Measurements from ENCODE around the gene PROC.
"Not testable (repeated sequence)": the region's sequence is repeated elsewhere in the genome, so short reads cannot be mapped to it uniquely, and the experiment has no call there.

The PROC gene

DNA sequence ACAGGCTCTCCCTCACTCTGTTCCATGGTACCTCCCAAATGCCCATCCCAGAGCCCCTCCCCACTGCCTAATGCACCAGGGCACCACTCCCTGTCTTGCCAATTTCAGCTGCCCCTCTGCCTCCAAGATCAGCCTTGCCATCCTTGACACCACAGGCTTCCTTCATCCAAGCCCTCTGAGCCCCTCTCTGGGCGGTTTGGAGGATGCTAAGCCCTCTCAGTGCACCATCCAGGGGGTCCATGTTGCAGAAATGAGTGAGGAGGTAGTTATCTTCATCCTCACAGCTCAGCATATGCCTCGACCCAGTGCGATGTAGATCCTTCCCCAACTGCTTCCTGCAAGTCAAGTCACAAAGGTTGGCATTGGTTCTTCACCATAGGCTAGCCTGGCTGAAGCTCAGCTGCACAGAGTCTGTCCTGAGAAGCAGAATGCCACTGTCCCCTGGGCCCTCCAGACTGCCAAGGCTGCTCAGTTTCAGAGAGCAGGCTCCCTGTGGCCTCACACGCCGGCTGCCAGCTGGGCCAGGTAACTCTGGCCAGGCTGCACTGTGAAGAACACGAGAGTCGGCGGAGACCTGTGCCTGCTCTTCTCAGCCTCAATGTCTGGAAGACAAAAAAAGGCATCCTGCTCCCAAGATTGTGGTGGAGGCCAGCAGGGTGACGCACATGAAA, 20.5 kb upstream of the PROC start:
- DNase-seq, result no peak

DNA sequence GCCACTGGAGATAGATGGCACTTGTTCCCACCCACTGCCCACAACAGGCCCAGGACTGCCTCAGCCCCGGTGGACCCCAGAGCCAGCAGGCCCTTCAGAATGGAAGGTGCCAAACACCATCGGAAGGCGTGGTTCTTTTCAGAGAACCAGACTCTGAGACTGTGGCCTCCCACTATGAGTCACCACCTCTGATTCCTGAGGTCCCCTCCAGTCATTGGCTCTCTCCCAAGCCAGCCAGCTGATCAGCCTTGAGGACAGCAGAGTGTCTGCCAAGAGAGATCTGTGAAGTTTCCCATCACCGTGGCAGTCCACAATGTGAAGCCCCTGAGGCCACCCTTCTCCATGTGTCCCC, 20.0 kb upstream of the PROC start:
- peak; percentile 25 for DNase-seq

DNA sequence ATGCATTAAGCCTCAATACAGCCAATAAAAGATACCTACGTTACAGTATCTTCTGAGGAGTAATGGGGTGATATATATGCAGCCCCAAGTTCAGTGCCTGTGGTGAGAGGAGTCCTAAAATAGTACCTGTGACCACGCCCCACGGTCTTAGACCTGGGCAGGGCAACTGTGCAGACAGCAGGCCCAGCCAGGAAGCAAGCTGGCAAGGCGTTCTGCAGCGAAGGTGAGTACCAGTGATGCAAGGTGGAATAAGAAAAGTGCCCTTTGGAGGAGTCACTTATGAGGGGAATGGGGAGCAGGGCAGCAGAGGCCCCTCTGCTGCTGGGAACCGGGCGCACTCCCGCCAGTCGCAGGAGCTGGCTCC, 17.7 kb upstream of the PROC start:
- DNase-seq, result no peak

DNA sequence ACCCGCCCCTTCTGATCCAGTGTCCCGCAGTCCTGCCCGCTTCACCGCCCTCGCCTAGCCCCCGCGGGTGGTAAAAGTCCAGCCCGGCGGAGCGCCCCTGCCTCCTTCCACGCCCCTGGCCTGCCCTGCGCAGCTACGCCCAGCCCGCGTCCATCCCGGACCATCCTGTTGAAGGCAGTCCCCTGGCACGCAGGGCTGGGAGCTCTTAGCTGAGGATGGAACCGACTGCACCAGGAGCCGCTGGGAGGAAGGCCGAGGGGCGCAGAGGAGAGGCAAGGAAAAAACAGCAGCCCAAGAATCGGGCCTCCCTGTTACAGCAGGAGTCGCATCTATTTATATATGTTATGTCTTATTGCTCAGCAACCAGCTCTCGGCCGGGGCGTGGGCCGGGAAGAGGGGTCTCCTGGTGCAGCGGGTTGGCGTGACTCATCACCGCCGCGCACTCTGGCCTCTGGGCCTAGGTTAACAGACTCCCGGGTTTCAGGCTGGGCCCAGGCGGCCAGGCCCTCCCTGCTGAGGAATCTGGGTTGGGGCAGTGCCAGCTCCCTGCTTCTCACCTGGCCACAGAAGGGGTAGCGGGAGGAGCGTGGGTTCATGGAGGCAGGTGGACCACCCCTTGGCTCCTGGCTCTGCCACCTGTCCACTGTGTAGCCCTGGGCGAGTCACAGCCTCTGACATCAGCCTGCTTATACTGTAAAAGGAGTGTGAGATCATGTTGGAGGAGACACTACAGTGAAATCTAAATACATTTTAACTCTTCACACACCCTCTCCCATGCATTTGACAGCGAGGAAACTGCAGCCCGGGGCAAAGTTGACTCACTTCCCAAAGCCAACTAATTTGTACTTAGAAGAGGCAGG, 17.1 kb upstream of the PROC start:
- DNase-seq, result no peak

DNA sequence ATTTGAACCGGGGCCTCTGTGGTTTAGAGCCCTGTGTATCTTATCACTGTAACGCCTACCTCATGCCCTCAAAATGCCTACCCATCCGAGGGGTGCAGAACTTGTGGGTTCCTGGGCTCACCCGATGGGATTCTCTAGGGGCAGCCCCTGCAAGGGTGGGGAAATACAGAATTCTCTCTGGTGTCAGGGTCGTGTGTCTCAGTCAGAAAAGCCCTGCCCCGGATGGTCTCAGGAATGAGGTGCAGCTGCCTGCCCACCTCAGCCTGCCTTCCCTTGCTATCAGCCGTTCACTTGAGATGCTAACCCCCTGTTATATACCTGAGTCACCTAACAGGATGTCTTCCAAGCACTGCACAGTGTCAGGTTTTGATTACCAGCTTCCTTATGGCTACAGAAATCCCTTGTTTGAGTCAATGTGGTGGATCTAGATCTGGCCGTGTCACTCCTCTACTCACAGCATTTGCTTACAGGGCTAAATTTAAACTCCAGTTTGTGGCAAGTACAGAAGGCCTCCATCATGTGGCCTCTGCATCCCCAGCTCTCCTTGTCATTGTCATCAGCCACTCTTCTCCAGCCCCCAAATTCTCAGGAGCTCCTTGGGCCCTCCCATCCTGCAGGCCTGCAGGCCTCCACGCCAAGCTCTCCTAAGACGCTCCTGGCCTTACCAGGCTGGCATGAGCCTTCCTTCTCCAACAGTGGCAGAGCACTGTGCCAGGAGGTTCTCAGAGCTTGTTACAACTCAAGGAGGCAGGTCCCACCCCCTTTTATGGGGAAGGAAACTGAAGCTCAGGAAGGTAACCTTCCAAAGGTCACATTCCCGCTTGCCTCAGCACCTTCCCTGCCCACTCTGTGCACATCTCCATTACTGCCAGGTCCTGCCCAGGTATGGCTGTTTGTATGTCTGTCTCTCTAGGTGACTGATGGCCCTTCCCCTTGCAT, 16.2 kb upstream of the PROC start:
- no peak for DNase-seq

DNA sequence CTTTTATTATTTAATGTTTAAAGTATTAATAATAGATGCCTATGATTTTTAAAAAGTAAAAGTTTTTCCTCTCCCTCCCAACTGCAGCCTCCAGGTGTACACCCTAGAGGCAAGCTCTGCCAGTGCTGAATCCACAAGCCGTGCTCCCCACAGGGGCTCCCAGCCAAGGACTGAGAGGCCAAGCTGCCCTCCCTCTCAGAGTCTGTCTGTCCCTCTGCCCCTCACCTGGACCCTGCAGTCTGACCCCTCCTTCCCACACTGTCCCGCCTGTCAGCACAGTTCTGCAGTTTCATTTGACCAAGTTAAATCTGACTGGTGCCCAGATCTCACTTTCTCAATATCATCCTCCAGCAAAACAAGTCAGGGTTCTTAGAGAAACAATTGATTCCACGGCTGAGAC, 14.8 kb upstream of the PROC start:
- DNase-seq, result no peak

DNA sequence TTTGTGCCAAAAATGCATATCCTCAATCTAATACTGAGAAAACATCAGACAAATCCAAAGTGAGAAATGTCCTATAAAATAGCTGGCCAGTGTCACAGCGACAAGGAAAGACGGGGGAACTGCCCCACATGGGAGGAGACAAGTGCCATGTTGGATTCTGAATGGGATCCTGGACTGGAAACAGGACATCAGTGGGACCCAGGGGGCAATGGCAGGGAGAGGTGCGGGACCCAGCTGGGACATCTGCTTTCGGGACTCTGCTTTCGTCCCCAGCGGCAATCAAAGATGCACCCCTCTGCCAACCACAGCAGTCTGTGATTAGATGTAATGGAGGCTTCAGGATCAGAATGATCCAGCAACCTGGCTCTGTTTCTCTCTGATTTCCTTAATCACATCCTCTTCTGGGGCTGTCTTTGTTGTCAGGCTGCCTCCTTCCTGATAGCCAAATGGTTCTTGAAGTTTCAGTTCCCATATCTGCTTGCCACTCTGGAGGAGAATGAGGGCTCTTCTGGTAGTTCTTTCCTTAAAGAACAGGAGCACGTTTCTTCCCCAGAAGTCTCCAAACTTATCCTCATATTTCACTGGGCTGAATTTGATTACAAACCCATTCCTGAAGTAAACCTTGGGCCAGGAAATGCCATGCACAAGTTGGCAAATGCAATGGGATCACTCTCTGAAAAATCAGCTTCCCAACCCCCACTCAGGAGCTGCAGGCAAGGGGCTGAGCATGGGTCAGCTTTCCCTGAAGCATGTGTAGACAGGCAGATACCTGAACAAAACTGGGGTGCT, 13.6 kb upstream of the PROC start:
- DNase-seq, result no peak

DNA sequence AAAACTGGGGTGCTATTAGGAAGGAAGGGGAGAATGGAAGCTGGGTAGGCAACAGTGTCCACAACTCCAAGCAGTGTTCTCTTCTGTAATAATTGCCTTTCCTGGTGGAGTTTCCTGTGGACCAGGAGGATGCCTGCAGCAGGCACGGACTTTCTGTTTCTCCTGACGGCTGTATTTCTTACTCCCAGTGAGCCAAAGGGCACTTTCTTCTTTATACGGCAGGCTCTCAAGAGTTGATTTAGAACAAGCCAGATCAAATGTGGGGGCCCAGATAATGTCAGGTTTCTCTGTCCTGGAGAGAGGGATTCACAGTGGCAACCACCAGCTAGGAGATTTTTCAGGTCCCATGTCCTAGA, 13.0 kb upstream of the PROC start:
- no peak for DNase-seq

DNA sequence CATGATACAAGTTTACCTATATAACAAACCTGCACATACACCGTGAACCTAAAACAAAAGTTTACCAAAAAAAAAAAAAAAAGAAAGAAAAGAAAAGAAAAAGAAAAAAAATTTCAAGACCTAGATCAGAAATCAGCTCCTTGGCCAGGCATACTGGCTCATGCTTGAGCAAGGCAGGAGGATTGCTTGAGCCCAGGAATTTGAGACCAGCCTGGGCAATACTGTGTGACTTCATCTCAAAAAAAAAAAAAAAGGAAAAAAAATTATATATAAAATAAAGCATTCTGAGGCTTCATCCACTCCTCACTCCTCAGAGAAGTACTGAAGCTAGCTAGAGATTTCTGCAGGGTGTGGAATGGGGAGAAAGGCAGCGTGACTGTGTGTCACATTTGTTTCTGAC, 11.8 kb upstream of the PROC start:
- no peak for DNase-seq

DNA sequence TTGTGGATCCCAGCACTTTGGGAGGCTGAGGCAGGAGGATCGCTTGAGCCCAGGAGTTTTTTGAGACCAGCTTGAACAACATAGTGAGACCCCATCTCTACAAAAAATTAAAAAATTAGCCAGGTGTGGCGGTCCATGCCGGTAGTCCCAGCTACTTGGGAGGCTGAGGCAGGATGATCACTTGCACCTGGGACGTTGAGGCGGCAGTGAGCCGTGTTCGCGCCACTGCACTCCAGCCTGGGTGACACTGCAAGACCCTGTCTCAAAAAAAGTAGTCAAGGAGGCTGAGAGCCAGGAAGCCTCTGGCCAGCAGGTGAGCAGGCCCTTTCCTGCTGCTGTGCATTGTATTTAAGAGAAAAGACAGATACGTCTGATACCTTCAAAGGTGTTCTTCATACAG, 11.1 kb upstream of the PROC start:
- no peak for DNase-seq

DNA sequence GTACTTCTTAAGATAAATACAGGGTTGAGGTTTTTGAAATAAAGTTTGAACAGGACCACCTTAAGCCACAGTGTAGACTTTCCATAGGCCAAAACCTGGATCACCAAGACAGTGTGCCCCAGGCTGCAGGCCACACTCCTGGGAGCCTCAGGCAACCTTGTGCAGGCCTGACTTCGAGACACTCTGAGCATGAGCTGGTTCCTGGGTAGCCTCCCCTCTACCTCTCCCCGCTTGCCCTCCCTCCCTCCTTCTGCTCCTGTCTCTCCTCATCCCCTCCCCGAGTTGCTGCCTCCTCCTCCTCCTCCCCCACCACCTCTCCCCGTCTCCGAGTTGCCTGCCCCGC, 10.6 kb upstream of the PROC start:
- DNase-seq, result no peak

DNA sequence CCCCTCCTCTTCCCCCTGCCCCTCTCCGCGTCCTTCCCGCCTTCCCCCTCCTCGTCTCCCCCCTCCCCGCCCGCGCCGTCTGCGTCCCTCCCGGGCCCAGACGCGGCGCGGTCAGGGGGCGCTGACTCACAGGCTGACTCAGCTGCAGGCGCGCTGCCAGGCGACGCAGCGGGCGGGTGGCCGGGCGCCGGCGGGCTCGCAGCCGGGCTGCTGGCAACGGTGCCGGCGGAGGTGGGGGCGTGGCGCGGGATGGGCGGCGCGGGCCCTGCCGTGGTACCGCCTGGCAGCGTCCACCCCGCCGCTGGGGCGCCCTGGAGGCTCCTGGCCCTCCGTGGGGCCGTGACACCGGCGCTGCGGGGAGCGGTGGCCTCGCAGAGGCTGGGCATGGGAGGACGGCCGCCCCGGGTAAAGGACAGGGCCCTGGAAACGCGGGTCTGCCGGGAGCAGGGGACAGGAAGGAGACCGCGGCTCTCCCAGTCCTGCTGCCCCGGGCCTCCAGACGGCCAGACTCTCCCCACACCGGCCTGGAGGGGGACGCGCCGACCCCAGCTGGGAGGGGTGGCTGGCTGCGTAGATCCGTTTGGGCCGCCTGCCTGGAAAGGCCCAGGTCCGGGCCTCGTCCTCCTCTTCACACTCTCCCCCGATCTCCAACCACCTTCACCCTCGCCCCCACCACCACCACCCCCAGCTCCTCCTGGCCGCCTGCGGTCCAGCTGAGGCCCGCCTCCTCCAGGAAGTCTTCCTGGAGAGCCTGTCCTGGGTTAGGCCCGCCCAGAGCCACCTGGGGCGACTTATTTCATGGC, 10.0 kb upstream of the PROC start:
- peak; percentile 87 for DNase-seq

DNA sequence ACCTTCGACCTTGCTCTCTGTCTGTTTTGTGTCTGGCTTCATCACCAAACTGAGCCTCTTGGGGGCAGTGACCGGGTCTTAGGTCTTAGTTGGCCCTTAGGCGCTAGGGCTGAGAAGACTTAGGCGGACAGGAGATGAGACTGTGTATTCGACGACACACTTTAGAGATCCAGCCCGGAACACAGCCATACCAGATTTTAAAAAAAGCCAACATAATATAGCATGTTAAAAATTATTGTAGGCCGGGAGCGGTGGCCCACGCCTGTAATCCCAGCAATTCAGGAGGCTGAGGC, 9.5 kb upstream of the PROC start:
- no peak for DNase-seq

DNA sequence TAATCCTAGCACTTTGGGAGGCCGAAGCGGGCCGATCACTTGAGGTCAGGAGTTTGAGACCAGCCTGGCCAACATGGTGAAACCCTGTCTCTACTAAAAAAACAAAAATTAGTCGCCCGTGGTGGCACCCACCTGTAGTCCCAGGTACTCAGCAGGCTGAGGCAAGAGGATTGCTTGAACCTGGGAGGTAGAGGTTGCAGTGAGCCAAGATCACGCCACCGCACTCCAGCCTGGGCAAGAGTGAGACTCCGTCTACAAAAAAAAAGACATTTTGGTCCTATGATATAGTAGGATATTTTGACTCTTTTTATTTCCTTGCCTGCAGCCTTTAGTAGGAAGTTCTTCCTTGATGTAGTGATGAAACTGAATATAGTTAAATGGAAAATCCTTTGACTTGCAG, 8.5 kb upstream of the PROC start:
- not testable (repeated sequence) for DNase-seq

DNA sequence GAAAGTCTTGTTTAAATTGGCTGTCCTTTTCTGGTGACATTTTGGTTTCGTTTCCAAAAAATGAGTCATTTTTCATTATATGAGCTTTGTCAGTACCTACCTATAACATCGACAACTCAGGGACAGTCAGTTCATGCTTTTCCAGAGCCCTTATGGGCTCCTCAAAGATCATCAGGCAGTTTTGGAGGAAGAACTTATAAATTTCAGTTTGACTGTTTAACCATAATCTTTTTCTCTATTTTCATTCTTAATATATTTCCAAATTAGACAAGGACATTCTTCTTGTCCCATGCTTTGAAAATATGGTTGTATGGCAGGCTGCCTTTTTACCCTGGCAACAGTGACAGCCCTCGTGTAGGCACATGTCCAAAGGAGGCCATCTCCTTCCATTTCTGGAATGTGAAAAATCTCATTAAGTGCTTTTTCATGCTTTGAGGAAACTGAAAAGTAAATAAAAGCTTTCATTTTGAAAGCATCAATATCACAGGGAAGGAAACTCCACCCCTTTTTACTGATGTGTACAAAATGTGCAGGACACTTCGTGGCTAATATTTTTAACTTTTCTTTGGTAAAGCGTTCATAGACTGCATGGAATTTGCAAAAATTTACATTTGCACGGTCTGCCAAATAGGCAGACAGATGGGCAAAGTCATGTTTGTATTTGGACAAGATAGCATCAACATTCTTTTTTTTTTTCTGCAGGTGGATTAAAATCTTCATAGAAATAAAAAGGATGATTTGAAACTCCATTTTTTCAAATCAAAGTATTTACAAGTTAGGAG, 7.2 kb upstream of the PROC start:
- no peak for DNase-seq

DNA sequence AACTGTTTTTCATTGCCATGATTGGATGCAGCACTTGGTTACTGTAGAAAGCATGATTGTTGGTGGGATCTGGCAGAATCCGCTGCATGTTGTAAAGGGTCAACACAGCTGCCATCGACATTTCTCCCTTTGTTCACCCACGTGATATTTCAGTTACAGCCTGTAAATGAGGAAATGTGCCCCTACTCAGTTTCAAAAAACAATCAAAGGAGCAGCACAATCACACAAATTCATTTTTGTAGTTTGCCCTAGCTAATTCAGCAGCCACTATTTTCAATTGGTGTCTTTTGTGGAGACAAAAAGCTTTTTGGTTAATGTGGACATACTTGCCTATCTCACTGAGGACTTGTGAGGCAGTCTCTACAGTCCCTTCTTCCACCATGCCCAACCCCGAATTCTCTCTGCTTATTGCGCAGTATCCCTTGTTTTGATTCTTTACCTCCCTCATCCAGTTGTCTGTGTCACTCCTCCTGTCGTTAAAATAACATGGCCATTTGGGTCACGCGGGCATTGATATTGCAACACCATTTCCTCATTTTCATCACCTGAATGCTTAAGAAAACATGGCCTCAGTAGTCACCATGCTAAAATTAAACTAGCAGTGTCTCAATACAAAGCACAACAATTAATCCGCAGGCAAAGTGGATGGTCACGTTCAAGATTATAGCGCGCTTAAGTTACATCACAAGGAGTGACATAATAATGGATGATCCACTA, 6.4 kb upstream of the PROC start:
- no peak for DNase-seq

DNA sequence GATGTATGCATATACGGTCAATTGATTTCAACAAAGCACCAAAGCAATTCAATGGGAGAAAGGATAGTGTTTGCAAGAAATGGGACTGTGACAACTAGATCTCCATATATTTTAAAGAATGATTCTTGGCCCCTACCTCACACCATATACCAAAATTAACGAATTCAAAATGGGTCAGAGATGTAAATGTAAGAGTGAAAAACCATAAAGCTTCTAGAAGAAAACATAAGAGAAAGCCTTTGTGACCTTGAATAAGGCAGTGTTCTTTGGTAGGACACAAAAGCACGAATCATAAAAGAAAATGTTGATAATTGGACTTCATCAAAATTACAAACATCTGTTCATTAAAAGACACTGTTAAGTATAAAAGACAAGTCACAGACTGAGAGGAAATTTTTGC, 5.0 kb upstream of the PROC start:
- no peak for DNase-seq

DNA sequence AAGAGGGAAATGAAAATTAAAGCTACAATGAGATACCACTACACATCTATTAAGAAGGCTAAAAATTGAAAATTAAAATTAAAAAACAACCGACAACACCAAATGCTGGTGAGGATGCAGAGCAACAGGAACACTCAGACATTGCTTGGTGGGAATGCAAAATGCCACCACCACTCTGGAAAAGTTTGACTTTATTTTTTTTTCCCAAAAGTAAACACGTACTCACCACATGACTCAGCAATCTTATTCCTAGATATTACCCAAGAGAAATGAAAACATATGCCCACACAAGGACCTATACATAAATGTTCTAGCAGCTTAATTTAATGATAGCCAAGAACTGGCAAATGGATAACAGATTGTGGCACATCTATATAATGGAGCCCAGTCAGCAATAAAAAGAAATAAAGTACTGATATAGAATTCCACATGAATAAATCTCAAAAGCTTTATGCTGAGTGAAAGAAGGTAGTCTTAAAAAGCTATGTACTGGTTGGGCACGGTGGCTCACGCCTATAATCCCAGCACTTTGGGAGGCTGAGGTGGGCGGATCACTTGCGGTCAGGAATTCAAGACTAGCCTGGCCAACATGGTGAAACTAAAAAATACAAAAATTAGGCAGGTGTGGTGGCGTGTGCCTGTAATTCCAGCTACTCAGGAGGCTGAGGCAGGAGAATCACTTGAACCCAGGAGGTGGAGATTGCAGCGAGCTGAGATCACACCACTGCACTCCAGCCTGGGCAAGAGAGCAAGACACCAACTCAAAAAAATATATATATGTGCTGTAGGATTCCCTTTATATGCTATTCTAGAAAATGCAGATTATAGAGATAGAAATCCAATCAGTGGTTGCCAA, 4.2 kb upstream of the PROC start:
- DNase-seq, result no peak

DNA sequence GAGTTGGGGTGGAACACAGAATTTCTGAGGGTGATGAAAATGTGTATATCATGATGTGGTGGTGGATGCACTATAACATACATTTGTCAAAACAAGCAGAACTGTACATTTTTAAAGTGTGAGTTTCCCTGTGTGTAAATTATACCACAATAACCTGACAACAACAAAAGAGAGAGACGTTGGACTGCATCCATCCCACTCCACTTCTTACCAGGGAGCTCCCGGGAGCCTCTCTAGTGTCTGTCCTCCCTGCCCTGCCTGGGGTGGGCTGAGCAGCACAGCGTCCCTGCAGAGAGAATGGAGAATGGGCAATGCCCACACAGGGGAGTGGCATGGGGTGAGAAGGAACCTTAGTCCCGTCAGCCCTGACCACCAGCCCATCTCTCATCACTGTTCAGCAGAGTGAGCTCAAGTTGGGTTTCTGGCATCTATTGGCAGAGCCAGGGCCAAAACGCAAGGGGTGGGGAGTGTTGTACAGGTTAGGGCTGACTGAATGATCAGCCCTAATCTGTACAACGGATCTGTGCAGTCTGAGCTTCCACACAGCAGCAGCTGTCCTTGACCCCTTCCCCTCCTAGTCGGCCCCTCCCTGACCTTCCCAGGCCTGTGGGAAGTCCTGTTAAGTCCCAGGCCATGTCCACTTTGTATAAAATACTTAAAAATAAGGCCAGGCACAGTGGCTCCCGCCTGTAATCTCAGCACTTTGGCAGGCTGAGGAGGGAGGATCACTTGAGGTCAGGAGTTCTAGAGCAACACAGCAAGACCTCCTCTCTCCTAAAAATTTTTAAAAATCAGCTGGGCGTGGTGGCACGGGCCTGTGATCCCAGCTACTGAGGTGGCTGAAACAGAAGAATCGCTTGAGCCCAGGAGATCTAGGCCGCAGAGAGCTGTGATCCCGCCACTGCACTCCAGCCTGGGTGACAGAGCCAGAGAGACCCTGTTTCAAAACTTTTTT, 3.3 kb upstream of the PROC start:
- no peak for DNase-seq
